NT2/D1 (cell line): Measurements from ENCODE around the gene SBF2.

ENCODE experiments used
- DNase-seq: peaks from one replicate; pipeline ENCODE4 v3.0.0-alpha.2; 2011; ENCODE audit warnings: low read depth, low spot score
- H3K27me3 ChIP-seq: 2 replicates; pipeline ENCODE4 v1.6.0; 2011; ENCODE audit warnings: mild to moderate bottlenecking; ENCODE audit not compliant: insufficient read length, insufficient read depth
- H3K36me3 ChIP-seq: 2 replicates; pipeline ENCODE4 v1.6.1; 2011; ENCODE audit warnings: mild to moderate bottlenecking, low read length, mixed read lengths; ENCODE audit not compliant: insufficient read depth, insufficient read length
- H3K4me1 ChIP-seq: 2 replicates; pipeline ENCODE4 v1.5.1; 2011; ENCODE audit not compliant: insufficient read depth, insufficient read length
- H3K4me3 ChIP-seq: 2 replicates; pipeline ENCODE4 v1.5.1; 2011; ENCODE audit warnings: low read depth; ENCODE audit not compliant: insufficient read length
- H3K9ac ChIP-seq: 2 replicates; pipeline ENCODE4 v1.6.0; 2011; ENCODE audit warnings: low read depth; ENCODE audit not compliant: insufficient read length
- H3K9me3 ChIP-seq: 2 replicates; pipeline ENCODE4 v1.5.1; 2011; ENCODE audit warnings: mild to moderate bottlenecking, low read length; ENCODE audit not compliant: insufficient read depth
- SUZ12 ChIP-seq: IDR thresholded peaks from 2 replicates; pipeline ENCODE4 v1.6.1; 2011; ENCODE audit not compliant: insufficient read length, insufficient read depth; ENCODE audit errors: extremely low read depth
- YY1 ChIP-seq: IDR thresholded peaks from 2 replicates; pipeline ENCODE4 v1.6.1; 2011; ENCODE audit not compliant: insufficient read length, insufficient read depth
- ZNF274 ChIP-seq: IDR thresholded peaks from 2 replicates; pipeline ENCODE4 v1.6.1; 2011; ENCODE audit warnings: mild to moderate bottlenecking, low read depth, low read length

The SBF2 gene

GRCh38 chr11:10075141-10075540, 218.9 kb downstream of the SBF2 start:
- H3K4me3 ChIP-seq = no peak overlapping the region
- no peak overlapping the region for H3K9ac ChIP-seq
- DNase-seq = no peak
- H3K9me3 ChIP-seq = no peaks in the 10 kb centered on the region
- H3K27me3 ChIP-seq = no peaks in the 10 kb centered on the region
- TF ChIP-seq YY1 (no peak), SUZ12 (no peak)
- H3K36me3 ChIP-seq = no peaks in the 10 kb centered on the region
- peaks cover 4% of the 10 kb centered on the region for H3K4me1 ChIP-seq

GRCh38 chr11:10072841-10073240, 221.2 kb downstream of the SBF2 start:
- H3K9me3 ChIP-seq = no peaks in the 10 kb centered on the region
- TF ChIP-seq SUZ12 (no peak), ZNF274 (no peak), YY1 (no peak)
- H3K9ac ChIP-seq = no peak overlapping the region
- H3K4me1 ChIP-seq = peaks cover 4% of the 10 kb centered on the region
- no peak overlapping the region for H3K4me3 ChIP-seq
- no peaks in the 10 kb centered on the region for H3K36me3 ChIP-seq
- no peaks in the 10 kb centered on the region for H3K27me3 ChIP-seq
- DNase-seq = no peak

- no peak for DNase-seq
- TF ChIP-seq SUZ12 (no peak), ZNF274 (no peak), YY1 (no peak)
- Histone ChIP-seq H3K27me3 (no peaks in the 10 kb centered on the region), H3K9me3 (no peaks in the 10 kb centered on the region), H3K4me3 (no peak overlapping the region), H3K4me1 (peaks cover 4% of the 10 kb centered on the region), H3K36me3 (no peaks in the 10 kb centered on the region), H3K9ac (no peak overlapping the region)
Observed at GRCh38 chr11:10072142-10072541, 221.9 kb downstream of the SBF2 start.

GRCh38 chr11:10067629-10068300, 226.3 kb downstream of the SBF2 start:
- Histone ChIP-seq H3K4me3 (no peak overlapping the region), H3K9me3 (no peaks in the 10 kb centered on the region), H3K9ac (no peak overlapping the region), H3K4me1 (no peaks in the 10 kb centered on the region), H3K36me3 (no peaks in the 10 kb centered on the region), H3K27me3 (no peaks in the 10 kb centered on the region)
- DNase-seq = no peak
- TF ChIP-seq ZNF274 = no peak
- TF ChIP-seq YY1 = no peak
- no peak for TF ChIP-seq SUZ12

GRCh38 chr11:10066441-10066840, 227.6 kb downstream of the SBF2 start:
- DNase-seq = no peak
- no peak overlapping the region for H3K4me3 ChIP-seq

GRCh38 chr11:10064828-10065227, 229.2 kb downstream of the SBF2 start:
- DNase-seq = no peak
- TF ChIP-seq YY1 = no peak
- no peak for TF ChIP-seq SUZ12
- TF ChIP-seq ZNF274 = no peak
- Histone ChIP-seq H3K9ac (no peak overlapping the region), H3K4me3 (no peak overlapping the region), H3K9me3 (peaks cover 6% of the 10 kb centered on the region; the same call in 1 of the 2 replicates), H3K4me1 (no peaks in the 10 kb centered on the region), H3K27me3 (no peaks in the 10 kb centered on the region), H3K36me3 (no peaks in the 10 kb centered on the region)

More at GRCh38 chr11:10066441-10066840, 227.6 kb downstream of the SBF2 start:
- no peaks in the 10 kb centered on the region for H3K36me3 ChIP-seq
- no peak overlapping the region for H3K9ac ChIP-seq
- no peaks in the 10 kb centered on the region for H3K4me1 ChIP-seq
- peaks cover 6% of the 10 kb centered on the region; the same call in 1 of the 2 replicates for H3K9me3 ChIP-seq
- no peaks in the 10 kb centered on the region for H3K27me3 ChIP-seq
- TF ChIP-seq ZNF274 (no peak), YY1 (no peak), SUZ12 (no peak)

GRCh38 chr11:10058356-10058755, 235.7 kb downstream of the SBF2 start:
- TF ChIP-seq SUZ12 (no peak), YY1 (no peak), ZNF274 (no peak)
- Histone ChIP-seq H3K36me3 (no peaks in the 10 kb centered on the region), H3K9me3 (peaks cover 11% of the 10 kb centered on the region; the same call in 1 of the 2 replicates)

More at GRCh38 chr11:10058356-10058755, 235.7 kb downstream of the SBF2 start:
- Histone ChIP-seq H3K27me3 (no peaks in the 10 kb centered on the region), H3K4me3 (no peak overlapping the region), H3K4me1 (no peaks in the 10 kb centered on the region), H3K9ac (no peak overlapping the region)
- DNase-seq = no peak
